OCI-LY3 (cell line): ENCODE results near the gene SYNPO.

Source experiments
- CTCF ChIP-seq: fragments of 200-600, 300-600 bp; sonication (generic); IDR thresholded peaks from 2 replicates; pipeline ENCODE4 v1.5.1; 2014; ENCODE audit warnings: antibody characterized with exemption, low read length, low read depth
- EZH2phosphoT487 ChIP-seq: fragments of 200-600 bp; shearing (Covaris generic); IDR thresholded peaks from 2 replicates; pipeline ENCODE4 v1.6.1; 2018; ENCODE audit warnings: antibody characterized with exemption, mixed run types, low read depth

- TF ChIP-seq CTCF: no peak
- TF ChIP-seq EZH2phosphoT487: no peak
Measured at GRCh38 chr5:150614661-150615060, 25.8 kb upstream of the SYNPO start.
